NCI-H1436 treated with DMSO at 0.1 percent for 48 hours (cell line): ENCODE data around the gene SEPTIN8.

Experiments used
- DNase-seq: peaks from one replicate; lab custom pipeline; 2025; lab: John Stamatoyannopoulos, UW

SEPTIN8 gene

GRCh38 chr5:132763181-132764036 lies 13.6 kb downstream of the SEPTIN8 start:
- no peak for DNase-seq

DNA sequence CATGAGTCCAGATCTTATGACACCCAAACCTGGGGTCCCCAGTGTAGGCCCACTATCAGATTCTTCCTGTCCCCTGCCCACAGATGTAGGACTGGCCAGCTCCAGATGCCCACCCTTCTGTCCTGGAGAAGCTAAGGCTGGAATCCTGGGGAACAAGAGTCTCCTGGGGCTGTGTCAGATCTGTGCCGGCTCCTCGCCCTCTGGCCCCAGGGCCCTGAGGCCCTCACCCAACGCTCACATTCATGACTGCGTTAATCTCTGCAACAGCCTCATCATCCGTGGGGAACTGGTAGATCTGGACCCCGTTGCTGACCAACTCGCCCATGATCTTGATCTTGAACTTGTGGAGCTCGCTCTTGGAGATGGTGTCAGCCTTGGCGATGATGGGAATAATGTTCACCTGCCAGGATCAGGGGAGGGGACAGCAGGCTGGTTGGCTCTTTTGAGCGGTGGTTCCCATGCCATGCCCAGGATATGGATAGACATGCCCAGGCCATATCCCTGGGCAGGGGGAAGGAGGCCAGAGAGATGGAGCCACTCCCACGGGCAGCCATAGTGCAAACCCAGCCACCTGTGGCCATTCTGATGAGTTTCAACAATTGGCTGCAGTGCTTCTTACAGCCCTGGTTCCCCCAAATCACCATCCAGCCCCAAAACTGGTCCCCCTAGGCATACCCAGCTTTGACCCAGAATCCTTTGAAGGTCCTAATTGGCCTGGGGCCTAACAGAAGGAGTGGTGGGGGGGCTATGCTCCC lies 14.6 kb downstream of the SEPTIN8 start:
- DNase-seq, result no peak

DNA sequence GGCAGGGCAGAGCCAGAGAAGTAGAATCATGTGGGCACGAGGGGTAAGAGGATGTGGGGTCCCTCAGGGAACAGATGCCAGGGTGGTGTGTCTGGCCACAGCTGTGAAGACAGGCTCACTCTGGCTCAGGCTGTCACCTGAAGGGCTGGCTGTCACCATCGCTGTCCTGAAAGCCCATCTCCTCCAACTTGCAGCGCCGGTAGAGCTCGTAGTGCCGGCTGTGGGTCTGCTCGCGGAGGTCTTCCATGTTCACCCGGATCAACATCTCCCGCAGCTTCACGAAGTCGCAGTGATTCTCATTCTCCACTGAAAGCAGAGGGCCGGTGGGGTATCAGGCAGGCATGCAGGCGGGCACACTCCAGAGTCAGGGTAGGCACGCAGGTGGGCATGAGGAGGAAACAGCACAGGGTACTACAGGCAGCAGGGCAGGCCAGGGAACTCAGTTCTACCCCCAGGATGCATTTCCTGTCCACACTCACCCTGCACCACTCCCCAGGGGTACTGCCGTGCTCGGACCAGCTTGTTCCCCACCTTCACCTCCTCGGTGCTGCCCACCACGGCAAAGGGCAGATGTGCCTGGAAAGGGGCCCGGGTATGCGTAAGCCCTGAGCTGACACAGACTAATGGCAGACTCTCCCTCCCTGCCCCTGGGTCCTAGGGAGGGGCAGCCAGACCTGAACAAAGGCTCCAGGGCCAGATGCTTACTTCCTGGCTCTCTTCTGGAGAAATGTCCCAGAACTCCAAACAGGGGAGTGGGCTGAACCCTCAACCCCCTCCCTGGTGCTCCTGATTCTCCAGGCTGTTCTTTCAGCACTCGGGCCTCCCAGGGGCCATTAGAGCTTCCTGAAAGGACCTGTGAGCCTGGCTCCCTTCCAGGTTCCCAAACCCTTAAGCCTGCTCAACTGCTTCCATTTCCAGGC lies 15.5 kb downstream of the SEPTIN8 start:
- DNase-seq, result no peak

DNA sequence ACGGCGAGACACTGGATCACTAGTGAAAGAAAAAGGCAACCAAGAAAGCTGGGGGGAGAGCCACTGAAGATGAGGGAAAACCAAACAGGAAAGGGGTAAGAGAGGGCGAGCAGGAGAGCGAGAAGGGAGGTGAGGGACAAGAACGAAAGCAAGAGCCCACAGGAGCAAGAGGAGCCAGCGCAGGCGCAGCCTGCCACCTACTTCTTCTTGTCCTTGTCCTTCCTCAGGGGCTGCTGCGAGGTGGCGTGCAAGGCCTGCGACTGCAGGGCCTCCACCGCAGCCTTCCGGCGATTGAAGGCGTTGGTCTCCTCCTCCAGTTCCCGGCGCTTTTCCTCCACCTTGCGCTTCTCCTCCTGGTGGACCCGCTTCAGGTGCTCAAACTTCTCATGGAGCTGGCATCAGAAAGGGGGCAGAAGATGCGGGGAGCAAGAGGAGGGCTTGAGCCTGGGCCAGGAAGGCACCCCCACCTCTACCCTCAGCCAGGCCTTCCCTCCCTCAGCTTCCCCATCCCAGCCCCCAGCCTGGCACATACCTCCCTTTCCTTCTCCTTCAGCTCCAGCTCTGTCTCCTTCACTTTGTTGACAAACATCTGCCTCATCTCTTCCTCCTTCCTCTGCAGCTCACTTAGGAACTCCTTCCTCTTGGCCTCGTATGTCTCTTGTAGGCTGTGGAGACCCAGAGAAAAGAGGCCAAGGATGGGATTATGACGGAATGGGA lies 16.3 kb downstream of the SEPTIN8 start:
- DNase-seq, result no peak

DNA sequence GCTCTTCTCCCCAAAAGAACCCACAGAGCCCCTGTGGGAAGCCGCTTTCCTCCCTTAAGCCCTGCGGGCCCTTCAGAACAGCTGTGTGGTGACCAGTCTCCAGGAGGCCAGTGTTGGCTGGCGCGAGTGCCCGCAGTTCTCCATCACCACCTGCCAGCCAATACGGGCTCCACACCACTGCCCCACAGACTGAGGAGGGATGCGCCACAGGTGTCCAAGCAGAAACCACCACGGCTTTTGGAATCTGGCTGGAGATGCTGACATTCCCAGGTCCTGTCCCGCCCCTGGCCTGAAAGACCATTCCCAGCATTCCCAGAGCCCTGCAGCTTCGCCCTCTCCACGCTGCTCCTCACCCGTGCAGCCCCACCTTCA lies 17.0 kb downstream of the SEPTIN8 start:
- no peak for DNase-seq

GRCh38 chr5:132759114-132760048 lies 17.7 kb downstream of the SEPTIN8 start:
- no peak for DNase-seq

DNA sequence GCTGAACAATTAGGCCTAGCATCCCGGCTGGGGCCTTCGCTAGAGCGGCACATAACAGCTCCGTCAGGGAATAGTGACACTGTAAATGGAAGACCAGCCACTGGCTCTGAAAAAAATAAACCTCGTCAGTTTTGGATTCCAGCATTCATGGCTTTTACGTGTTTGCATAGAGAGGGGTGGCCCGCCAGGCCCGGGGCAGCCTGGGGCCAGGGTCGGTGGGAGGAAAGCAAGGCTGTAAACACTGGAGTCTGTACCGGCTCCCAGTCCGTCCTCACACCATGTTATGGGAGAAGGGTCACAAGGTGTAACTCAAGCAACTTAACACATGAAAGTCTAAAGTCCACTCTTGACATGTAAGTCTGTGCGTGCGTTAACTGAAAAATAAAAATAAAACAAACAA lies 18.6 kb downstream of the SEPTIN8 start:
- no peak for DNase-seq

- no peak for DNase-seq
Observed at GRCh38 chr5:132756542-132756941, 20.5 kb downstream of the SEPTIN8 start.

GRCh38 chr5:132754947-132755346 lies 22.1 kb downstream of the SEPTIN8 start:
- no peak for DNase-seq

DNA sequence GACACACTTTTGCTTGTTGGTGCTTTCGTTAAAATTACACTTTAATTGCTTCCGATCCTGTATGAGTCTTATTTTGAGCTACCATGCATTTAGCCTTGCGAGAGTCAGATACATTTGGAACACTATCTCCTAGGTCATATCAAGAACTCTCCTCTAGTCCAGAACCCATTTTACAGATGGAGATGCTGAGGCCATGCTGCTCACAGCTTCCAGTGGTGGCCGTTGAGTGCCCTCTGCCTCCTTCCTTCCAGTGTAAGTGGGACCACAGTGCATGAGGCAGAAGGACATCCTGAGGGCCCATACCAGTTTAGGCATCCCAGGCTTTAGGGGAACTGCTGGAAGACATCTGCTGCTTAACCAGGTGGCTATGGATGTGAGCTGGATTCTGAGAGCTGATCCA lies 22.9 kb downstream of the SEPTIN8 start:
- DNase-seq, result no peak

GRCh38 chr5:132753135-132753987 lies 23.7 kb downstream of the SEPTIN8 start:
- no peak for DNase-seq

- no peak for DNase-seq
Observed at GRCh38 chr5:132752581-132753125, 24.4 kb downstream of the SEPTIN8 start.

DNA sequence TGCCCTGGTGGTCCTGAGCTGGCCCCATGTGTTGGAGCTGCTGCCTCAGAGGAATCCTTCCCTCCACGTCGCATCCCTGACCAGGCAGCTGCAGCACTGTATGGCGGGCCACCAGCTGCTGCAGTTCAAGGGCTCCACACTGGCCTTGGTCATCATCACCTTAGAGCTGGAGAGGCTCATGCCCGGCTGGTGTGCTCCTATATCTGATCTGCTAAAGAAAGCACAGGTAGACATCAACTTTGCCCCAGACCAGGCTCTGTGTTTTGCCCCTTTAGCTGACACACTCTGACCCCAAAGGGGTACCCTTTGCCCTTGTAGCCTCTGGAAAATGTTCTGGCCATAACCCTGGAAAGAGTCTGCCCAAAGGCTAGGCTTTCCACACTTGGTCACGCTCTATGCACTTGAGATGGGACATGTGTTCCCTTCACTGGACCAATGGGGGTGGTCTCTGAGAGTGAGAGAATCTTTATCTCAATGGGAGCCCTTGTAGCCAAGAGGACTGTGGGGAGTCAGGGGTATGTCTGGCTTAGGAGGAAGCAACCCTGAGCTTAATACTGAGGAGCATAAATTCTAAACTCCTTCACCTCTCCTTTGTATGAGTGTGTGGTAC lies 25.0 kb downstream of the SEPTIN8 start:
- no peak for DNase-seq

GRCh38 chr5:132751444-132751843 lies 25.6 kb downstream of the SEPTIN8 start:
- no peak for DNase-seq

DNA sequence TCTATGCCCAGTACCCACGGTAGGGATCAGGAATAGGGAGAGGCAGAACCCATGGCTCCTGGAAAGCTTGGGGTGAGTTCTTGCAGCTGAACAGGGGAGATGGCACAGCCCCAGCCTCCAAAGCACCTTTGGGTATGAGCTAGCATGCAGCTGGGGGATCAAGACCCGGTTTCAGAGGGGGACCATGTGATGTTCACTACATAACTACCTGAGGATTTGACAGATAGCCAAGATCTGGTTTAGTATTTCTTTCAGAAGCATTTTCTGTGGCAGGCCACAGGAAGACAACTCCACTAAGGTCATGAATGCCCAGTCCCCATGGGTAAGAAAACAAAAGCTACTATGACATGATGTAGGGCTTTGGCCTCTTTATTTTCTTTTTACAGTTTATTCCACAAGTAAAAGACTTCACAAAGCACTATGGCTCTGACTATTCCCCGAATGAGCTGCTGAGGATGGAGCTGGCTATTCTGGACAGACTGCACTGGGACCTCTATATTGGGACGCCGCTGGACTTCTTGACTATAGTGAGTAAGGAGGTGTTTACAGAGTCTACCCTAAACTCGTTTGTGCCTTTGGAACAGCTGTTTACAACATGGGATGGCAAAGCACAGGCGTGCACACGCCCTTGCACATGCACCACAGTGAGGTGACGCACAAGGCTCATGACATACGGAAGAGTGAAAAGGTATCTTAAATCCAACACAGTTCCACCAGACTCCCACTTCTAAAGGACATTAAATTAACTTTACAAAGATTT lies 26.4 kb downstream of the SEPTIN8 start:
- DNase-seq, result no peak

DNA sequence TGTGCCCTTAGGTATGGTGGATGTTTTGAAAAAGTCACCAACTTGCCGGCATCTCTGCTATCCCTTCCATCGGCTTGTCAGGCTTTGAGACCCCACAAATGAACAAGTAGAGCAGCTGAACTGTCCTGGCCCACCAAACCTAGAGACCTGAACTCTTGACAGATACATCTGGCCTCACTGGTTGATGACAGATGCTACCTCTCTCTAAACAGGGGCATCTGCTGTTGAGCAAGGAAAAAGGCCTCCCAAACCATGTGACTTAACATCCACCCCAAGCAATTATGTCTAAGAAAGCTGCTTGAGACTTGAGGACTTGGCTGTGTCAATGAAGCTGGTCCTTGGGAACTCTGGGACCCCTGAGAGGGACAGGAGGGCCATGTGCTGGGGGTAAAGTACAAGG lies 27.5 kb downstream of the SEPTIN8 start:
- no peak for DNase-seq

DNA sequence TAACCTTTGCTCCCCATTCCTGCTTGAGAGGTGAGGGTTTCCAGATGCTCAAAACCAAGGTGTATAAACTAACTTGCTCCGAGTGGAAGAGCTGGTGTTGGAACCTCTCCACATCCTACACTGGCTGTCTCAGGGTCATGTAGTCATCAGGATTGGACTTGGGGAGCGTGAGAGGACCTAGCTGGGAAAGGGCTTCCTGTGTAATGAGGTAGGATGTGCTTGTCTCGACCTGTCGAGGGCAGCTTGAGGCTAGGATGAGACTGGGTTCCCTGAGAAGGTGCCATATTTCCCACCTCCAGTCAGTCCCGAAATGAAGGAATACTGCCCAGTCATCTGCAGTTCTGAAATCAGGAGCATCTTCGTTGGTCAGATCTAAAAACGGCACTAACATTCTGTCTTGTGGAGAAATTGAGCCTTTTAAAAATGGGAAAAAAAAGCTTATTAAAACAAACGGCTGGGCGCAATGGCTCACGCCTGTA lies 28.5 kb downstream of the SEPTIN8 start:
- no peak for DNase-seq
